Measurements from ENCODE around the gene CCHCR1. TPM values are rescaled to one million over a fixed set of nuclear protein-coding genes. Genes with fewer than 3 reads are reported as not detected.
A peak's percentile ranks its signal among the peaks of the same experiment; 100 is the strongest.

The CCHCR1 gene
- total and polyA plus RNA-seq, 2 of the 8 experiments (the other 6 are each of a cell fraction or from before 2014, with no cell fraction given), result 20.9 to 38.0 TPM

GRCh38 chr6:31179896-31180295 is 22.3 kb upstream of the CCHCR1 start:
- no peaks in the 10 kb centered on the region for H3K27me3 ChIP-seq (replicated peaks in 1 of 4; ENCODE audit: control insufficient read depth in 3 of 4, extremely low read depth in 1 of 4, insufficient read depth in 3 of 4, low read length in 3 of 4)
- H3K4me1 ChIP-seq (replicated peaks in 1 of 4; ENCODE audit: control insufficient read depth in 3 of 4, insufficient read depth in 4 of 4, low read length in 3 of 4), result peaks cover 0 to 12% (median 8%) of the 10 kb centered on the region in 4 experiments; a peak in 5 of 7 replicates
- DNase-seq (ENCODE audit: low read depth in 1 of 2, low spot score in 2 of 2) (no peak), FAIRE-seq (no peak)
- ChIA-PET CTCF (ENCODE audit: partially characterized antibody) (interaction anchor here (1.6 kb wide), 1 partner anchor 10 kb away, joined by 3 read pairs; no protein-coding TSS in a partner anchor), POLR2A (ENCODE audit: partially characterized antibody) (interaction anchor here (61.6 to 68.5 kb wide), 2 partner anchors 11 to 32 kb away, joined by 2251 read pairs; partner anchors contain the start of genes CCHCR1, CDSN, POU5F1 and PSORS1C1)
- no peaks in the 10 kb centered on the region; a peak in 1 of 4 replicates for H3K9me3 ChIP-seq (ENCODE audit: insufficient read depth in 2 of 2, low read depth in 1 of 2, low read length in 1 of 2)
- no peaks in the 10 kb centered on the region for H3K23me2 ChIP-seq (ENCODE audit: low read depth, low read length)
- H2AK5ac ChIP-seq (ENCODE audit: low read depth, low read length), result 0 out of 2 replicates have a peak overlapping the region, but pooled peaks have one; percentile 33
- H2BK5ac ChIP-seq (ENCODE audit: low read depth, low read length), result no peak overlapping the region; the same call in 1 of the 2 replicates
- H3K36me3 ChIP-seq (ENCODE audit: control insufficient read depth in 2 of 4, insufficient read depth in 4 of 4, low read length in 3 of 4), result no peaks in the 10 kb centered on the region
- no peak overlapping the region for H3K14ac ChIP-seq (ENCODE audit: insufficient read length)
- no peak overlapping the region for H4K8ac ChIP-seq (ENCODE audit: extremely low read depth, insufficient read depth, low read length)
- no peak overlapping the region for H2BK15ac ChIP-seq (ENCODE audit: low read length)
- no peak overlapping the region for H2BK120ac ChIP-seq (replicated peaks; ENCODE audit: low read depth, low read length)
- no peaks in the 10 kb centered on the region for H4K20me1 ChIP-seq (replicated peaks in 1 of 2; ENCODE audit: control insufficient read depth in 1 of 2, insufficient read depth in 2 of 2, low read length in 2 of 2)
- 0 out of 2 replicates have a peak overlapping the region, but pooled peaks have one; percentile 23 for H2BK20ac ChIP-seq (ENCODE audit: low read length)
- H3K79me2 ChIP-seq (ENCODE audit: control insufficient read depth in 1 of 2, insufficient read depth in 2 of 2, low read length in 2 of 2), result peaks cover 0 to 14% of the 10 kb centered on the region in 2 experiments; a peak in 2 of 4 replicates
- H2AFZ ChIP-seq (ENCODE audit: low read length), result no peak overlapping the region
- no peak overlapping the region for H3K27ac ChIP-seq (ENCODE audit: low read depth, low read length)
- H3K9ac ChIP-seq (replicated peaks in 1 of 4; ENCODE audit: extremely low read depth in 1 of 4, low read depth in 3 of 4, low read length in 3 of 4), result no peak overlapping the region
- H4K91ac ChIP-seq (replicated peaks; ENCODE audit: insufficient read length, low read length), result peak overlapping the region; percentile 84
- no peak overlapping the region for H3K4me2 ChIP-seq (ENCODE audit: insufficient read depth in 1 of 2, low read depth in 2 of 2, low read length in 2 of 2)
- 90% methylated on average over 8 of the region's 8 CpGs; no CpG with 5 or more reads in 1 of the 2 experiments for WGBS, 2 experiments (ENCODE audit: extremely low coverage in 1 of 2, insufficient coverage in 1 of 2, insufficient read length in 1 of 2, insufficient replicate concordance in 2 of 2, low coverage in 1 of 2, low lambda C conversion rate in 2 of 2, missing lambda C conversion rate in 1 of 2)
- no peak for TF ChIP-seq SAP30 (IDR thresholded peaks at IDR 0.05; ENCODE audit: insufficient read depth, insufficient replicate concordance, low read length)
- no peak for TF ChIP-seq SP1 (IDR thresholded peaks at IDR 0.05; ENCODE audit: low read depth, low read length)
- no peak for TF ChIP-seq CREB1 (IDR thresholded peaks at IDR 0.05)
- TF ChIP-seq ASH2L (IDR thresholded peaks at IDR 0.05; ENCODE audit: low read length), result no peak
- no peak for TF ChIP-seq SRF (IDR thresholded peaks at IDR 0.05; ENCODE audit: low read depth, low read length)
- TF ChIP-seq TCF12 (IDR thresholded peaks at IDR 0.05; ENCODE audit: low read depth, low read length), result no peak
- TF ChIP-seq JUND (IDR thresholded peaks at IDR 0.05; ENCODE audit: low read length), result no peak
- TF ChIP-seq, protein P1, sequence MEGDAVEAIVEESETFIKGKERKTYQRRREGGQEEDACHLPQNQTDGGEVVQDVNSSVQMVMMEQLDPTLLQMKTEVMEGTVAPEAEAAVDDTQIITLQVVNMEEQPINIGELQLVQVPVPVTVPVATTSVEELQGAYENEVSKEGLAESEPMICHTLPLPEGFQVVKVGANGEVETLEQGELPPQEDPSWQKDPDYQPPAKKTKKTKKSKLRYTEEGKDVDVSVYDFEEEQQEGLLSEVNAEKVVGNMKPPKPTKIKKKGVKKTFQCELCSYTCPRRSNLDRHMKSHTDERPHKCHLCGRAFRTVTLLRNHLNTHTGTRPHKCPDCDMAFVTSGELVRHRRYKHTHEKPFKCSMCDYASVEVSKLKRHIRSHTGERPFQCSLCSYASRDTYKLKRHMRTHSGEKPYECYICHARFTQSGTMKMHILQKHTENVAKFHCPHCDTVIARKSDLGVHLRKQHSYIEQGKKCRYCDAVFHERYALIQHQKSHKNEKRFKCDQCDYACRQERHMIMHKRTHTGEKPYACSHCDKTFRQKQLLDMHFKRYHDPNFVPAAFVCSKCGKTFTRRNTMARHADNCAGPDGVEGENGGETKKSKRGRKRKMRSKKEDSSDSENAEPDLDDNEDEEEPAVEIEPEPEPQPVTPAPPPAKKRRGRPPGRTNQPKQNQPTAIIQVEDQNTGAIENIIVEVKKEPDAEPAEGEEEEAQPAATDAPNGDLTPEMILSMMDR (IDR thresholded peaks at IDR 0.05; ENCODE audit: control extremely low read depth in 1 of 3, insufficient read depth in 1 of 3, low read depth in 1 of 3, low read length in 3 of 3), result no peak
- H3K23ac ChIP-seq (ENCODE audit: insufficient read length), result no peak overlapping the region
- H2BK12ac ChIP-seq (ENCODE audit: low read depth, low read length), result peak overlapping the region; percentile 68; the same call in 1 of the 2 replicates
- H4K5ac ChIP-seq (ENCODE audit: insufficient read length, low read depth, low read length), result no peak overlapping the region
- no peak overlapping the region for H3K56ac ChIP-seq (replicated peaks; ENCODE audit: insufficient read length, low read depth, low read length)
- H3K18ac ChIP-seq (ENCODE audit: extremely low read depth, low read length), result no peak overlapping the region
- H3K79me1 ChIP-seq (ENCODE audit: low read depth, low read length), result peaks cover 4% of the 10 kb centered on the region
- no peak overlapping the region for H3K4ac ChIP-seq (replicated peaks; ENCODE audit: insufficient read length, low read depth, low read length)
- no peak overlapping the region for H3K4me3 ChIP-seq (ENCODE audit: extremely low read depth in 1 of 4, insufficient read depth in 2 of 4, low read depth in 3 of 4, low read length in 4 of 4)
